HG02938 (cell line): ENCODE data around the gene IGFBP5.
A peak's percentile ranks its signal among the peaks of the same experiment; 100 is the strongest.

Experiments
- ATAC-seq: cut with Tn5 transposase; IDR thresholded peaks from one replicate; pipeline ENCODE4 v1.9.1; 2021; ENCODE audit warnings: mild to moderate bottlenecking, moderate library complexity; ENCODE audit not compliant: unreplicated experiment

Gene IGFBP5

DNA sequence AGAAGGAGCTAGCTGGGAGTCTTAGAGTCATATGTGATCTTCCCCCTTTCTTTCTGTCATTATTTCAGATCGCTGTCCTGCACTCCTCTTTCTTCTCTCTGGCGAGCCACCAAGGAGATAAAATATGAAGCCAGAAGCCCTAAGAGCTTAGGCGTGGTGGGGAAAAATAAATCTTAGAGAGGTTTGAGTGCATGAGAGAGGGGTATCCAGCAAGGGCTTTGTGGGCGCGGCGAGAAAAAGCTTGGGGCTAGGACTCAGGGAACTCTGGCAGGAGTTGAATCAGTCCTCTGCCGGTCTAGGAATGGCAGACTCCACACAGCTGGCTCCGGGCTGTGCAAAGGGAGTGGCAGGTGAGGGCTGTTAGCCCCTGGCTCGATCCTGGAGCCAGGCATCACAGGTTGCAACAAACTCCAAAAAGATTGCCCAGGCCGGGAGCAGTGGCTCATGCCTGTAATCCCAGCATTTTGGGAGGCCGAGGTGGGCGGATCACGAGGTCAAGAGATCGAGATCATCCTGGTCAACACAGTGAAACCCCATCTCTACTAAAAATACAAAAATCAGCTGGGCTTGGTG lies 20.1 kb upstream of the IGFBP5 start:
- ATAC-seq = no peak

GRCh38 chr2:216714376-216714775 lies 19.0 kb upstream of the IGFBP5 start:
- no peak for ATAC-seq

GRCh38 chr2:216713691-216714336 lies 18.5 kb upstream of the IGFBP5 start:
- no peak for ATAC-seq

DNA sequence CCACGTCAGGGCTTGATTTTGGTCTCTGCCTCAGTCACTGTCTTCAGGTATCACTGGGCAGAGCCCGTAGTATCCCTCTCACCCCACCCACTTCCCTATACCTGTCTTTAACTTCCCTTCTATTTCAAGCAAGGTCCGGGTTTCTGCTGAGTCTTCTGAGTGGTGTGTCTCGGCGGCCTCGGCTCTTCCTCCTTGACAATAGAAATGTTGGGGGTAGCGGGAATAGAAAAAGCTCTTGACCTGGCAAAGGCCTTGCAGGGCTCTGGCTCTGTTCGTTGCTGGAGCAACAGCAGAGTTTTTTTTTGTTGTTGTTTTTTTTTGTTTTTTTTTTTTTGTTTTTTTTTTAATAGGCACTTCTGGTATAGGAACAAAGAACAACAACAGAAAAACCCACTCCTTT lies 16.0 kb upstream of the IGFBP5 start:
- no peak for ATAC-seq

- no peak for ATAC-seq
Observed at GRCh38 chr2:216710551-216711301, 15.4 kb upstream of the IGFBP5 start.

- ATAC-seq = no peak
Observed at GRCh38 chr2:216702756-216703155, 7.4 kb upstream of the IGFBP5 start.

GRCh38 chr2:216701544-216701943 lies 6.2 kb upstream of the IGFBP5 start:
- no peak for ATAC-seq

GRCh38 chr2:216700781-216701180 lies 5.4 kb upstream of the IGFBP5 start:
- no peak for ATAC-seq

GRCh38 chr2:216700088-216700567 lies 4.8 kb upstream of the IGFBP5 start:
- no peak for ATAC-seq

GRCh38 chr2:216698895-216699294 lies 3.5 kb upstream of the IGFBP5 start:
- ATAC-seq = no peak

- ATAC-seq = no peak
Observed at GRCh38 chr2:216698293-216698692, 2.9 kb upstream of the IGFBP5 start.

DNA sequence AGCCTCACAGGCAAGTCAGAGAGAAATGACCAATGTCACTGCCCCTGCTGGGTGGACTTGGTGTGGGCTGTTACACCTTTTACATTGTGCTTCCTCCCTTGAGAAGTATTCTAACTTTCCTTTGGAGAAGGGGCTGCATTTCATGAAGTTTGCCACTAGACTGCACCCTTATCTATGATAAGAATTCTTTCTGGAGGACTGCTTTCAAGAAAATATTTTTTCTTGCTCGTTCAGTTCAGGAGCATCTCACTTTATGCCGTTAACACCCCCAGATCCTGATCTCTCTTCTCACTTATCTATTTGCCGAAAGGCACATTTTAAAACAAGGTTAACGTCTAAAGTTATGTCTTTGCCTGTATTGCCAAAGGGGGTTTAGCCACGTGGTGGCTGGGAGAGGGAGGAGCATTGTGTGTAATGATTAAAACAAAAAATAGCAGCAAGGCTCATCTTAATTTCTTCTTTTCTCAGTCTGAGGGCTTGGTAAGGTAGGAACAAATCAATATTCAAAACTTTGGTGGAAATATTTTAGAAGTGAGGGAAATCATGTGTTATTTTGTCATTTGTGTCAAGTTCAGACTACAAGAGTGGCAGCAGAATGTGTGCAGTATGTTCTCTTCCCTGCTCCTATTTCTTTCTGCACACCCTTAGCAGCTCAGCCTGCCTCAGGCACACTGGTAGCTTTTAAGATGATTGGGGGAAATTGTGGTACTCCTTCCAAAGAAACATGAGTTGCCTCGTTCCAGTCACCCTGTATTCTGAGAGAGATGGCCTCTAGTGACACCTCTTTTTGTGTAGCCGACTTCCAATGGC lies 1.6 kb upstream of the IGFBP5 start:
- ATAC-seq = no peak

GRCh38 chr2:216696321-216696720 lies 972 bp upstream of the IGFBP5 start:
- ATAC-seq = no peak

GRCh38 chr2:216694826-216695217 lies 527 bp downstream of the IGFBP5 start:
- no peak for ATAC-seq

DNA sequence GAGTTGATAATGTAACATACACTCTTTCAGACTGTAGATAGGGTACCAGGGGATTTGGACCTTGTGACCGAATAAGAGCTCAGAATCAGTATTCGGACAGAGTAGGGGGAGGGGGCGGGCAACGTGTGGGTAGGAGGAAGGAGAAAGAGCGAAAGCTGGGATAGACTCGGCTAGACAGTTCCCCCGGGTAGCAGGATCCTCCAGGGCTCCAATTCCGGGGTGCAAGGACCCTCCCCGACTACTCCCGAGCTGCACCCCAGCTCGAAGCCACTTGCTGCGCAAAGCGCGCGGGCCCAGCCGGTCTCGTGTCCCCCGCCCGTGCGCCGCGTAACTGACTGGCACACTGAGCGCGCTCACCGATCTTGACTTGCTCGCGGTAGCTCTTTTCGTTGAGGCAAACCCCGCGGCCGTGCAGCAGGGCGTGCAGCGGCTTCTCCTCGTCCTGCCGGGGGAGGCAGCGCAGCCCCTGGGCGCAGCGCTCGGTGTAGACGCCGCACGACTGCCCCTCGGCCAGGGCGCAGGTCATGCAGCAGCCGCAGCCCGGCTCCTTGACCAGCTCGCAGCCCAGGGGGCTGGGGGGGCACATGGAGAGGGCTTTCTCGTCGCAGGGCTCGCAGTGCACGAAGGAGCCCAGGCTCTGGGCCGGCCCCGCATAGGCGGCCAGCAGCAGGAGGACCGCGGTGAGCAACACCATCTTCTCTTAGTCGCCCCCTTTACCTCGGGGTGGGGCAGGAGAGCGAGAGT lies 1.1 kb downstream of the IGFBP5 start:
- no peak for ATAC-seq

DNA sequence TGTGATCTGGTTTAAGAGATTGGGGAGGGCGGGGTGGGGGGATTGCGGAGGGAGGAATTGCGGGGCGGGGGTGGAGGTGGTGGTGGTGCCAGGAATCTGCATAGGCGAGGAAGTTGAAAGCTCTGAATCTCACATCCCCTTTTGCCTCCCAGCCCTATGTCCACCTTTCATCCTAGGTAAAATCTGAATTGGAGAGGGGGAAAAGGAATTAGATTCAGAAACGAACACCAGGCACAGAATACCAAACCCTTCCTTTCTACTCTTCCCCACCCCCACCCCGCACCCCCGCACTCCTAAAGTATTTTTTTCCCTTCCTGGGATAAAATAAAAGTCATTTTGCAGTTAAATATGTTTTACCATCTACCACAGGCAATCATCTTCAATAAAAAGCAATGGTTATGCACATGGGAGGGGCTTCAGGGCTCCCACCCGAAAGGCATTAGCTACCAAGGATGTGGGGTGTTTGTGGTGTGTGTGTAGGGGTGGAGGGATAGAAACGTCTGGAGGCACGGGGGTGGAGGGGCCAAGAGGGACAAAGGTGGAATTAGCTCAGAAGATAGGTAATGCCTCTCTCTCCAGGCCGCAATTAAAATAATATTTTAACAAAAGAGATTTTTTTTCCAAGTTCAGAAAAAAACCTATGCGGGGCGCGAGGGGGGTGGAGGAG lies 1.8 kb downstream of the IGFBP5 start:
- no peak for ATAC-seq

DNA sequence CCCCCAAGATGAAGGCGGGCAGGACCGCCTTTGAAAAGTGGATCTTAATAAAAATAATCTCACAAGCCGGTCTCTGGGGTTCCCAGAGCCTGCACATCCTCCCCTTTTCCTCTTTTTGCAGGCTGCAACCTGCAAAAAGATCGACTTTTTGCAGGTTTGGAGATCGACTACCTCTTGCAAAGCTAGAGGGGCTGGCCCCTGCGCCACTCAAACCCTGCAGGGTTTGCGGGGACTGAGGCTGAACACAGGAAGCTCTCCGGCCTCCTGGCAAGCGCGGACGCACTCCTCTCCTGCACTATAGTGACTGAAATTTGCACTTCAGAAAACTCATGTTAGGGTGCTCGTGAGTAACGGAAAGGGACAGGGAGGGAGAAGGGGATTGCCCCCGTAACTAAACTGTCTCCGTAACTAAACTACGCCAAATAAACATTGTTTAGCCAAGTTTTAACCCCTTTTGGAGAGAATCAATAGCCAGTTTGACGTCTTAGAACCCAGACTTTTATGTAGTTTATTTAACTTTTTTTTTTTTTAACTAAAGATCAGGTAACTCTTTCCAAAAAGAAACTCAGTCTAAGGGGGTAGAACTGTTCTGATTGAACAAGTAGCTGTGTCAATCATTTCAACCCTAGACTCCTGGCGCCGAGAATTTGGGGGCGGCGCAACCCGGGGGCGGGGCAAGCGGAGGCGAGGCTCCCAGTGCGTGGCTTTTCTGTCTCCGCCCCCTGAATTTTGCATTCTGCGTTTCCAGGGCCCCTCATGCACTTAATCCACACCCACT lies 2.5 kb downstream of the IGFBP5 start:
- ATAC-seq = peak; percentile 49

DNA sequence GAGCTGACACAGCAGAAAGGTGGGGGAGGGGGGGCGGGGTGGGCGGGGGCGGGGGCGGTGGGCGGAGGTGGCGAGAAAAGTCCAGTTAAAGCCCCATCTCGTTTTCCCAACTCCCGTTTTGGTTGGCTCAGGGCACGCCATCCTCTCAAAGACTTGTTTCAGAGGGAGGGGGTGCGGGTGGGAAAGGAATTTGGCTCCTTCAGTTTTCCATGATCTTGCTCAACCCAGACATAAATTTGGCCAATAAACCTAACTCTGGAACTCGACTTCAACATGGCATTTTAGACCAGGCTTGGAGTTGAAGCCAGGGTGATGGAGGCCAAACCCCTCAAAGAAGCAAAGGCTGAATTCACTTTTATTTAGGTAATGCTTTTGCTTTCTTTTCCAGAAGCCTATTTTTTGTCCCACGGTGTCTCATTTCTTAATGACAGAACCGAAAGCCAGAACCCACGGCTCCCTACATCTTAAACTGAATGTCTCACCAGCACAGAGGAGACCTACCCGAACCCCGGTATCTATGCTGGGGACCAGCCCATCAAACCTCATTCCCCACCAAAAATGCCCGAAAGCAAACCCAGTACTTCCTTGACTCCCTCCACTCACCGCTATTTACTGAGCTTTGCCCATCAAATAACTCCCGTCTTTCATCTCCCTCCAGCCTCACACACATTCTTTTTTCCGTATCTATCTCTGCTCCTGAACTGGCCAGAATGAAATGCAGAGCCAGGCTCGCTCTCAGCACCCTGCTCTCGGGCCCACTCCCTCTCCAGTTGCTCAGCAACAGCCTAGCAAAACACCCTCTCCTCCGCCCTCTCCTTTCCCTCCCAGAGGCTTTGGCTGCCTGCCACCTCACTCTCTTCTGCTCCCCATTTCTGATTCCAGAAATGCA lies 4.3 kb downstream of the IGFBP5 start:
- ATAC-seq = no peak
